Suprapubic skin (tissue), 3 donors: Measurements from ENCODE around the gene OR10A7.

Experiments
- CTCF ChIP-seq, 2 donors: fragments of 200-600 bp in 1 of 2; fragments of 450-650 bp in 1 of 2; sonication (generic) in 1 of 2; IDR thresholded peaks; one replicate each; pipeline ENCODE4 v1.5.1; 2016 to 2019; ENCODE audit warnings: antibody characterized with exemption in 2 of 2, mild to moderate bottlenecking in 1 of 2, moderate library complexity in 1 of 2
- POLR2AphosphoS5 ChIP-seq, 3 donors: sonication (generic); formaldehyde crosslinking; IDR thresholded peaks; one replicate each; pipeline ENCODE4 v1.6.1; 2017; ENCODE audit warnings: antibody characterized with exemption in 3 of 3

GRCh38 chr12:55253281-55253680 lies 32.5 kb downstream of the OR10A7 start:
- TF ChIP-seq CTCF (IDR thresholded peaks at IDR 0.05) (no peak), POLR2AphosphoS5 (IDR thresholded peaks at IDR 0.05) (no peak)
